SK-N-DZ (cell line): Measurements from ENCODE around the gene SLC15A1.
A peak's percentile ranks its signal among the peaks of the same experiment; 100 is the strongest.

Source experiments
- DNase-seq: peaks from one replicate; pipeline ENCODE4 v3.0.0-alpha.2; 2015; ENCODE audit warnings: low spot score

The SLC15A1 gene

GRCh38 chr13:98706446-98707110 lies 45.9 kb downstream of the SLC15A1 start:
- no peak for DNase-seq

GRCh38 chr13:98697791-98698190 lies 54.7 kb downstream of the SLC15A1 start:
- no peak for DNase-seq

GRCh38 chr13:98693756-98694155 lies 58.7 kb downstream of the SLC15A1 start:
- DNase-seq, result no peak

GRCh38 chr13:98691360-98691759 lies 61.1 kb downstream of the SLC15A1 start:
- DNase-seq, result no peak

GRCh38 chr13:98690348-98691022 lies 62.0 kb downstream of the SLC15A1 start:
- no peak for DNase-seq

GRCh38 chr13:98689347-98689968 lies 63.0 kb downstream of the SLC15A1 start:
- no peak for DNase-seq

- no peak for DNase-seq
These were observed 64.1 kb downstream of the SLC15A1 start for GRCh38 chr13:98688373-98688772.

GRCh38 chr13:98687319-98687718 lies 65.2 kb downstream of the SLC15A1 start:
- no peak for DNase-seq

- no peak for DNase-seq
These were observed 66.2 kb downstream of the SLC15A1 start for GRCh38 chr13:98686270-98686669.

- DNase-seq, result no peak
These were observed 67.3 kb downstream of the SLC15A1 start for GRCh38 chr13:98685146-98685545.

- DNase-seq, result no peak
These were observed 71.4 kb downstream of the SLC15A1 start for GRCh38 chr13:98681049-98681448.

- DNase-seq, result no peak
These were observed 73.7 kb downstream of the SLC15A1 start for GRCh38 chr13:98678741-98679140.

GRCh38 chr13:98677398-98677797 lies 75.1 kb downstream of the SLC15A1 start:
- no peak for DNase-seq

GRCh38 chr13:98676239-98676638 lies 76.2 kb downstream of the SLC15A1 start:
- no peak for DNase-seq

- DNase-seq, result no peak
These were observed 76.6 kb downstream of the SLC15A1 start for GRCh38 chr13:98675837-98676236.

GRCh38 chr13:98675066-98675465 lies 77.4 kb downstream of the SLC15A1 start:
- no peak for DNase-seq

- peak; percentile 61 for DNase-seq
These were observed 79.4 kb downstream of the SLC15A1 start for GRCh38 chr13:98672947-98673613.

- DNase-seq, result no peak
These were observed 84.3 kb downstream of the SLC15A1 start for GRCh38 chr13:98668155-98668554.

- no peak for DNase-seq
These were observed 86.9 kb downstream of the SLC15A1 start for GRCh38 chr13:98665638-98665995.

- no peak for DNase-seq
These were observed 87.4 kb downstream of the SLC15A1 start for GRCh38 chr13:98664924-98665637.

- DNase-seq, result no peak
These were observed 88.0 kb downstream of the SLC15A1 start for GRCh38 chr13:98664510-98664909.

- no peak for DNase-seq
These were observed 88.4 kb downstream of the SLC15A1 start for GRCh38 chr13:98664047-98664446.
